DND-41 (cell line): Measurements from ENCODE around the gene KIAA0753.

Experiments used
- ATAC-seq: fragments of 200-7000 bp; cut with Tn5 transposase; 3 replicates; pipeline ENCODE4 v1.9.1; 2021; ENCODE audit warnings: low read depth; ENCODE audit not compliant: insufficient read depth
- DNase-seq: peaks from one replicate; pipeline ENCODE4 v3.0.0-alpha.2; 2020
- H2AFZ ChIP-seq: 2 replicates; pipeline ENCODE4 v1.6.0; 2012; ENCODE audit warnings: low read depth, low read length
- H3K27ac ChIP-seq: 2 replicates; pipeline ENCODE4 v1.5.1; 2012; ENCODE audit warnings: low read length, inconsistent platforms
- H3K27me3 ChIP-seq: fragments of 200-600 bp; sonication (generic); 2 replicates; pipeline ENCODE4 v1.6.0; 2012; ENCODE audit warnings: low read length, mild to moderate bottlenecking, inconsistent platforms; ENCODE audit not compliant: insufficient read depth, poor library complexity
- H3K36me3 ChIP-seq: 2 replicates; pipeline ENCODE4 v1.5.1; 2012; ENCODE audit warnings: low read length, inconsistent platforms; ENCODE audit not compliant: insufficient read depth
- H3K4me1 ChIP-seq: 2 replicates; pipeline ENCODE4 v1.5.1; 2012; ENCODE audit warnings: mild to moderate bottlenecking, low read length; ENCODE audit not compliant: insufficient read depth
- H3K4me2 ChIP-seq: 2 replicates; pipeline ENCODE4 v1.6.0; 2012; ENCODE audit warnings: mild to moderate bottlenecking, moderate library complexity, low read length, inconsistent platforms; ENCODE audit not compliant: insufficient read depth
- H3K4me3 ChIP-seq, 2 experiments: fragments of 200-600 bp in 1 of 2; shearing (Covaris generic) in 1 of 2; 2 replicates each; pipeline ENCODE4 v1.5.1; 2012 to 2016; ENCODE audit warnings: inconsistent platforms in 2 of 2, low read length in 2 of 2, mild to moderate bottlenecking in 2 of 2, low read depth in 1 of 2, moderate library complexity in 1 of 2
- H3K79me2 ChIP-seq: 2 replicates; pipeline ENCODE4 v1.6.0; 2012; ENCODE audit warnings: low read length, inconsistent platforms; ENCODE audit not compliant: insufficient read depth
- H3K9ac ChIP-seq: 2 replicates; pipeline ENCODE4 v1.6.0; 2012; ENCODE audit warnings: low read depth, mild to moderate bottlenecking, inconsistent platforms, low read length, moderate library complexity
- H3K9me3 ChIP-seq: 2 replicates; pipeline ENCODE4 v1.5.1; 2012; ENCODE audit warnings: low read length, moderate library complexity, mild to moderate bottlenecking, inconsistent platforms; ENCODE audit not compliant: insufficient read depth, severe bottlenecking
- H4K20me1 ChIP-seq: 2 replicates; pipeline ENCODE4 v1.6.0; 2012; ENCODE audit warnings: low read length; ENCODE audit not compliant: insufficient read depth
- CTCF ChIP-seq: IDR thresholded peaks from 2 replicates; pipeline ENCODE4 v1.5.1; 2012; ENCODE audit warnings: borderline replicate concordance, low read length, moderate library complexity, mild to moderate bottlenecking; ENCODE audit not compliant: poor library complexity, severe bottlenecking; ENCODE audit errors: extremely low read depth
- EZH2 ChIP-seq: IDR thresholded peaks from 3 replicates; pipeline ENCODE4 v1.6.1; 2012; ENCODE audit warnings: borderline replicate concordance, low read depth, mild to moderate bottlenecking, moderate library complexity, low read length, inconsistent platforms; ENCODE audit not compliant: severe bottlenecking

KIAA0753 gene

GRCh38 chr17:6674586-6674985 lies 34.1 kb upstream of the KIAA0753 start:
- DNase-seq (no peak), ATAC-seq (no peak)
- Histone ChIP-seq H3K27me3 (peaks cover 44% of the 10 kb centered on the region), H3K4me3 (no peak overlapping the region), H3K9ac (no peak overlapping the region), H3K4me1 (no peaks in the 10 kb centered on the region), H2AFZ (no peak overlapping the region), H3K79me2 (no peaks in the 10 kb centered on the region), H3K9me3 (no peaks in the 10 kb centered on the region), H4K20me1 (peaks cover 29% of the 10 kb centered on the region), H3K4me2 (no peak overlapping the region), H3K36me3 (no peaks in the 10 kb centered on the region), H3K27ac (no peak overlapping the region)
- no peak for TF ChIP-seq CTCF

GRCh38 chr17:6671431-6671830 lies 30.9 kb upstream of the KIAA0753 start:
- H3K36me3 ChIP-seq, result no peaks in the 10 kb centered on the region
- ATAC-seq (no peak), DNase-seq (no peak)
- no peak overlapping the region for H3K4me3 ChIP-seq
- no peak overlapping the region for H3K4me2 ChIP-seq
- no peak overlapping the region for H2AFZ ChIP-seq
- no peak overlapping the region for H3K27ac ChIP-seq
- H3K9ac ChIP-seq, result no peak overlapping the region
- peaks cover 16% of the 10 kb centered on the region for H4K20me1 ChIP-seq
- peaks cover 26% of the 10 kb centered on the region for H3K27me3 ChIP-seq
- H3K9me3 ChIP-seq, result no peaks in the 10 kb centered on the region
- TF ChIP-seq CTCF, result no peak
- TF ChIP-seq EZH2, result no peak
- H3K79me2 ChIP-seq, result no peaks in the 10 kb centered on the region
- no peaks in the 10 kb centered on the region for H3K4me1 ChIP-seq

GRCh38 chr17:6670999-6671398 lies 30.5 kb upstream of the KIAA0753 start:
- no peak for DNase-seq
- Histone ChIP-seq H3K9ac (no peak overlapping the region), H3K27ac (no peak overlapping the region), H3K9me3 (no peaks in the 10 kb centered on the region), H2AFZ (no peak overlapping the region), H3K27me3 (peaks cover 22% of the 10 kb centered on the region), H3K4me3 (no peak overlapping the region), H3K4me2 (no peak overlapping the region), H3K4me1 (no peaks in the 10 kb centered on the region), H3K36me3 (no peaks in the 10 kb centered on the region), H4K20me1 (peaks cover 17% of the 10 kb centered on the region), H3K79me2 (no peaks in the 10 kb centered on the region)
- ATAC-seq, result no peak
- TF ChIP-seq CTCF, result no peak
- TF ChIP-seq EZH2, result no peak

GRCh38 chr17:6670571-6670970 lies 30.1 kb upstream of the KIAA0753 start:
- Histone ChIP-seq H3K27me3 (peaks cover 19% of the 10 kb centered on the region), H3K36me3 (no peaks in the 10 kb centered on the region), H3K9me3 (no peaks in the 10 kb centered on the region), H3K4me1 (no peaks in the 10 kb centered on the region), H3K4me3 (no peak overlapping the region), H3K27ac (no peak overlapping the region), H3K9ac (no peak overlapping the region), H3K4me2 (no peak overlapping the region), H3K79me2 (no peaks in the 10 kb centered on the region), H4K20me1 (peaks cover 15% of the 10 kb centered on the region), H2AFZ (no peak overlapping the region)
- DNase-seq, result no peak
- no peak for TF ChIP-seq EZH2
- no peak for ATAC-seq
